Smooth muscle cell (in vitro differentiated cells): ENCODE results near the gene FHOD3. TPM values are rescaled to one million over a fixed set of nuclear protein-coding genes. Genes with fewer than 3 reads are reported as not detected.

Experiments used
- DNase-seq: peaks from one replicate; lab custom pipeline; 2025; ENCODE audit not compliant: unreplicated experiment; lab: John Stamatoyannopoulos, UW
- H2AFZ ChIP-seq: fragments of 200-600 bp; sonication (generic); 2 replicates; pipeline ENCODE4 v1.6.0; 2016; ENCODE audit warnings: antibody characterized with exemption, low read depth, mild to moderate bottlenecking
- H3F3A ChIP-seq: fragments of 200-600 bp; sonication (generic); 2 replicates; pipeline ENCODE4 v1.6.0; 2017; ENCODE audit warnings: antibody characterized with exemption, low read depth
- H3K27ac ChIP-seq: fragments of 200-600 bp; sonication (generic); 2 replicates; pipeline ENCODE4 v1.5.1; 2016; ENCODE audit warnings: low read depth, mild to moderate bottlenecking
- H3K27me3 ChIP-seq: fragments of 200-600 bp; sonication (generic); 2 replicates; pipeline ENCODE4 v1.6.1; 2016; ENCODE audit warnings: low read depth, mild to moderate bottlenecking
- H3K36me3 ChIP-seq: fragments of 200-600 bp; sonication (generic); 2 replicates; pipeline ENCODE4 v1.5.1; 2016; ENCODE audit warnings: low read depth
- H3K4me1 ChIP-seq: fragments of 200-600 bp; sonication (generic); 2 replicates; pipeline ENCODE4 v1.5.1; 2016; ENCODE audit warnings: low read depth
- H3K4me2 ChIP-seq: fragments of 200-600 bp; sonication (generic); 2 replicates; pipeline ENCODE4 v1.6.0; 2016; ENCODE audit warnings: mild to moderate bottlenecking
- H3K4me3 ChIP-seq: fragments of 200-600 bp; sonication (generic); 2 replicates; pipeline ENCODE4 v1.5.1; 2016; ENCODE audit warnings: mild to moderate bottlenecking
- H3K79me2 ChIP-seq: fragments of 200-600 bp; sonication (generic); 2 replicates; pipeline ENCODE4 v1.6.0; 2016; ENCODE audit warnings: low read depth, mild to moderate bottlenecking
- H3K9ac ChIP-seq: fragments of 200-600 bp; sonication (generic); 2 replicates; pipeline ENCODE4 v1.6.0; 2016; ENCODE audit warnings: low read depth
- H3K9me3 ChIP-seq: fragments of 200-600 bp; sonication (generic); replicated peaks from 2 replicates; pipeline ENCODE4 v1.5.1; 2016; ENCODE audit warnings: low read depth
- H4K20me1 ChIP-seq: fragments of 200-600 bp; sonication (generic); 2 replicates; pipeline ENCODE4 v1.6.0; 2016; ENCODE audit warnings: low read depth
- CTCF ChIP-seq: fragments of 200-600 bp; sonication (generic); IDR thresholded peaks from 2 replicates; pipeline ENCODE4 v1.5.1; 2017; ENCODE audit warnings: borderline replicate concordance, mild to moderate bottlenecking, antibody characterized with exemption; ENCODE audit not compliant: insufficient read depth, poor library complexity, severe bottlenecking
- WGBS: methylation state at CpG from one replicate; pipeline ENCODE4 v1.1.7; 2016; ENCODE audit warnings: low lambda C conversion rate; 5-methylcytosine and 5-hydroxymethylcytosine counted together
- polyA plus RNA-seq: library from polyadenylated mRNA; unstranded; fragments of >200 nt; fragmentation: Nextera tagmentation; extraction: Ambion mirVana; gene quantifications from 2 replicates; pipeline ENCODE4 v1.2.1, GENCODE V29; 2016
- total RNA-seq: library from RNA; depleted of rRNA; stranded (reverse); fragments of >200 nt; gene quantifications from 2 replicates; pipeline ENCODE4 v1.2.3, GENCODE V29; 2014

FHOD3 gene
- total and polyA plus RNA-seq, 2 experiments from 2014 or later, result 6.3 to 19.4 TPM

- peak overlapping the region; percentile 16 for H2AFZ ChIP-seq
- no peak for DNase-seq
- 48% methylated on average over 1 of the region's 1 CpG for WGBS
- H3K27me3 ChIP-seq, result no peaks in the 10 kb centered on the region
- peaks cover 24% of the 10 kb centered on the region for H3K79me2 ChIP-seq
- H4K20me1 ChIP-seq, result no peaks in the 10 kb centered on the region
- no peak overlapping the region for H3K4me3 ChIP-seq
- no peaks in the 10 kb centered on the region for H3K36me3 ChIP-seq
- no peaks in the 10 kb centered on the region for H3F3A ChIP-seq
- H3K27ac ChIP-seq, result no peak overlapping the region
- no peak overlapping the region for H3K9ac ChIP-seq
- H3K9me3 ChIP-seq, result no peaks in the 10 kb centered on the region
- peaks cover 10% of the 10 kb centered on the region for H3K4me1 ChIP-seq
- H3K4me2 ChIP-seq, result no peak overlapping the region
- TF ChIP-seq CTCF, result no peak
Measured at GRCh38 chr18:36325846-36326245, 28.3 kb downstream of the FHOD3 start.

- no peak overlapping the region for H3K4me2 ChIP-seq
- no peak overlapping the region for H2AFZ ChIP-seq
- 62% methylated on average over 6 of the region's 6 CpGs for WGBS
- H3K4me1 ChIP-seq, result peaks cover 7% of the 10 kb centered on the region
- no peak overlapping the region for H3K4me3 ChIP-seq
- peaks cover 18% of the 10 kb centered on the region for H3K79me2 ChIP-seq
- H3K36me3 ChIP-seq, result no peaks in the 10 kb centered on the region
- no peaks in the 10 kb centered on the region for H4K20me1 ChIP-seq
- no peak for TF ChIP-seq CTCF
- DNase-seq, result no peak
- H3K27me3 ChIP-seq, result no peaks in the 10 kb centered on the region
- no peak overlapping the region for H3K9ac ChIP-seq
- no peaks in the 10 kb centered on the region for H3F3A ChIP-seq
- H3K27ac ChIP-seq, result no peak overlapping the region
- H3K9me3 ChIP-seq, result no peaks in the 10 kb centered on the region
Measured at GRCh38 chr18:36326771-36327170, 29.3 kb downstream of the FHOD3 start.

DNA sequence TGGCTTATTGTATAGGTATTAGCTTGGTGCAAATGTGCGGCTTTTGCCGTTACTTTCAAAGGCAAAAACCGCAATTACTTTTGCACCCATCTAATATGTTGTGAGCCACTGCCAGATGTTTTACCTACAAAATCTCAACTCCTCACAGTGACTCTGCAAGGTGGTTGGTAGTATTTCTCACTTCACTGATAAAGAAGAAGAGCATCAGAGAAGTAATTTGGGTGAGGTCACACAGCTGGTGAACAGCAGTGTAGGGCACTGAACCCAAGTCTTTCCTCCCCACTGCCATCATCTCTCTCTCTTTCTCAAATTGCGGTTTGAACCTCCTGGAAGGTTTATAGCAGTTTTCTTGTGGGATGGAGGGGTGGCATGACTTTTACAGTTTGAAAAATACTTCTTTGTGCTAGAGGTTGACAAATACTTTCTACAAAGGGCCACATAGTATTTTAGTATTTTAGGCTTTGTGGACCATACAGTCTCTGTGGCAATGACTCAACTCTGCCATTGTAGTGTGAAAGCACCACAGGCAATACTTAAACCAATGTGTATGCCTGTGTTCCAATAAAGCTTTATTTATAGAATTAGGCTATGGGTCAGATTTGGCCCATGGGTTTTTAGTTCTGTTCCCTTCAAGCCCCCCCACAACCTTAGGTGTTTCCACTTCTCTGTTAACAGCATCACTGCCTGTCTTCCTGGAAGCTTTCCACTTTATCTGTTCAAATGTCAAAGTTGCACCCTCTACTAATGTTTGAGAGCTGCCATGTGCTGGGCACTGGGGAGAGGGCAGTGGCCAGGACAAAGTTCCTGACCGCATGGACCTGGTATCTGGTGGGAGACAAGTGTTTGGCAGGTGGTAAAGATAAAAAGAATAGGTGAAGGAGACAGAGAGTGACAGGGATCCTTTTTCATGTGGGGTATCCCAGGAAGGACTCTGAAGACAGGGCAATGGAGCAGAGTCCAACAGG is 30.1 kb downstream of the FHOD3 start:
- Histone ChIP-seq H4K20me1 (no peaks in the 10 kb centered on the region), H3K79me2 (peaks cover 16% of the 10 kb centered on the region), H2AFZ (no peak overlapping the region), H3K4me3 (no peak overlapping the region), H3F3A (no peaks in the 10 kb centered on the region), H3K4me2 (no peak overlapping the region), H3K27me3 (no peaks in the 10 kb centered on the region), H3K9me3 (no peaks in the 10 kb centered on the region), H3K27ac (no peak overlapping the region), H3K4me1 (peaks cover 6% of the 10 kb centered on the region), H3K9ac (no peak overlapping the region), H3K36me3 (no peaks in the 10 kb centered on the region)
- DNase-seq, result no peak
- TF ChIP-seq CTCF, result no peak
- WGBS, result 87% methylated on average over 5 of the region's 5 CpGs
